ENCODE data around the gene PTPRF.

PTPRF gene

GRCh38 chr1:43531107-43531905, 623 bp downstream of the PTPRF start:
- DNase-seq (ENCODE audit: insufficient read length) (no peak), FAIRE-seq (no peak)
- no peak for TF ChIP-seq TAF1 (IDR thresholded peaks at IDR 0.05; ENCODE audit: borderline replicate concordance, low read depth, low read length)
- no peak for TF ChIP-seq POLR2A (IDR thresholded peaks at IDR 0.05; ENCODE audit: low read depth, low read length)
- TF ChIP-seq POLR2AphosphoS5 (IDR thresholded peaks at IDR 0.05; ENCODE audit: low read depth, low read length): no peak

GRCh38 chr1:43531906-43532584, 1.4 kb downstream of the PTPRF start:
- no peak for FAIRE-seq
- DNase-seq (ENCODE audit: insufficient read length): no peak
- TF ChIP-seq POLR2AphosphoS5 (IDR thresholded peaks at IDR 0.05; ENCODE audit: low read depth, low read length) (no peak), TAF1 (IDR thresholded peaks at IDR 0.05; ENCODE audit: borderline replicate concordance, low read depth, low read length) (no peak), POLR2A (IDR thresholded peaks at IDR 0.05; ENCODE audit: low read depth, low read length) (no peak)

DNA sequence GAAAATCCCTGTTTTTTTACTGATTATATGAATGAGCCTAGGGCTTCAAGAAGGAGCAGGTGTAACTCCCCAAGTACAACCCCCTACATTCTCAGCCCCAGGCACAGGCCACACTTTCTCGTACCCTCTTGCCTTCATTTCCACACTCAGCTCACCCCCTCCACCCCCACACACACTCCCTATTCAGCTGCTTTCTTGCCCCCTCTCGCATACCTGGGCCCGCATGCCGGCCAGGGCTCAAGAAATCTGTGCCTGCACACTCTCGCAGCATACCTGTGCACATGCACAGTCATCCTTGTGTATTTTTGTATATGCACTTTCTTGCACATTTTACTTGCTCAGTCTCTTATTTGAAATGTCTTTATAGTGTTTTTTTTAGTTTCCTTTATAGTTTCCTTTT, 2.0 kb downstream of the PTPRF start:
- FAIRE-seq (no peak), DNase-seq (ENCODE audit: insufficient read length) (no peak)
- TF ChIP-seq POLR2A (IDR thresholded peaks at IDR 0.05; ENCODE audit: low read depth, low read length): no peak
- TF ChIP-seq POLR2AphosphoS5 (IDR thresholded peaks at IDR 0.05; ENCODE audit: low read depth, low read length): no peak
- no peak for TF ChIP-seq TAF1 (IDR thresholded peaks at IDR 0.05; ENCODE audit: borderline replicate concordance, low read depth, low read length)

GRCh38 chr1:43533584-43533983, 2.9 kb downstream of the PTPRF start:
- no peak for TF ChIP-seq TAF1 (IDR thresholded peaks at IDR 0.05; ENCODE audit: borderline replicate concordance, low read depth, low read length)
- no peak for TF ChIP-seq POLR2A (IDR thresholded peaks at IDR 0.05; ENCODE audit: low read depth, low read length)
- no peak for TF ChIP-seq POLR2AphosphoS5 (IDR thresholded peaks at IDR 0.05; ENCODE audit: low read depth, low read length)
- no peak for FAIRE-seq
- DNase-seq (ENCODE audit: insufficient read length): no peak

DNA sequence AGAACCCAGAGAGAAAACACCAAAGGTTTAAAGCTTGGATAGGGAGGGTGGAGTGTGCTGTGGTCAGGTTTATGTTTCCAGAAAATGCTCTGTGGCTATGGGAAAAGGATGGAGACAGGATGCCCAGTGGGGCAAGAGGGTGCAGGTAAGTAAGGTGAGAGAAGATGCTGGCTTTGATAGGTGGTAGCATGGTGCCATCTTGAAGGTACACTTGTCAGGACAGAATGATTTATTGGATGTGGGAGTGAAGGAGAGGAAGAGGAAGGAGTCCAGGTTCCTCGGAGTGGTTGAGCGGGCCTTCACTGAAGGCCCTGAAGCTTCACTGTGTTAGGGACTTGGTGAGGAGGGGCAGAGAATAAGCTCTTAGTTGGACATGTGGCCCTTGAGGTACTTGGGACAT, 3.6 kb downstream of the PTPRF start:
- TF ChIP-seq POLR2A (IDR thresholded peaks at IDR 0.05; ENCODE audit: low read depth, low read length) (no peak), TAF1 (IDR thresholded peaks at IDR 0.05; ENCODE audit: borderline replicate concordance, low read depth, low read length) (no peak), POLR2AphosphoS5 (IDR thresholded peaks at IDR 0.05; ENCODE audit: low read depth, low read length) (no peak)
- FAIRE-seq (no peak), DNase-seq (ENCODE audit: insufficient read length) (no peak)

DNA sequence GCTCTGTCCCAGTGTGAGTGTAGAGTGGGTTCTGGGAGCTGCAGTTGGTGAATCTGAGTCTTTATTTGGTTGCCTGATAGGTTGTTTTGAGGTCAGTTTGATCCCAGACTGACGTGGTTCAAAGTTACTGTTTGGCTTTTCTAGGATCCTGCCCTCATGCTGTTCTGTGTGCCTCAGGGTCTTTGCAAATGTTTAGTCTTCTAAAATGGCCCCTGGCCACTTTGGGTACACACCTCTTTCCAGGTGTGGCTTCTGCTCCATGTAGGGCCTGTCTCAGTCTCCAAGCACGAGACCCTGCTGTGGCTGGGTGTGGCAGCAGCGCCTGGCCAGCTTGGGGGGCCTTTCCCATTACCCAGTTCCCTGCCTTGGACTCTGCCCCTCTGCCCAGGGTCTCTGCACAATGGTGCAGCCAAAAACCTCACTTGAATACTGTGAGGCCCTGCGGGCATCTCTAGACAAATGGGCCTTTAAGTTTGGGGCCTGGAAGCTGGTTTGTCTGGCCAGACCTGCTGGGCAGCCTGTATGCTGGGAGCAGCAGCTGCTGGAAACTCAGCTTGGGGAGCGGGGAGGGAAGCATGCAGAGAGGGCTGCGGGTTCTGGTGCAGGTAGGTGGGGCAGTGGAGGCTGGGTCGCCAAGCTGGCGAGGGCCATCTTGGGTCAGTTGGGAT, 5.6 kb downstream of the PTPRF start:
- no peak for FAIRE-seq
- no peak for DNase-seq (ENCODE audit: insufficient read length)
- TF ChIP-seq POLR2AphosphoS5 (IDR thresholded peaks at IDR 0.05; ENCODE audit: low read depth, low read length) (no peak), TAF1 (IDR thresholded peaks at IDR 0.05; ENCODE audit: borderline replicate concordance, low read depth, low read length) (no peak), POLR2A (IDR thresholded peaks at IDR 0.05; ENCODE audit: low read depth, low read length) (no peak)

DNA sequence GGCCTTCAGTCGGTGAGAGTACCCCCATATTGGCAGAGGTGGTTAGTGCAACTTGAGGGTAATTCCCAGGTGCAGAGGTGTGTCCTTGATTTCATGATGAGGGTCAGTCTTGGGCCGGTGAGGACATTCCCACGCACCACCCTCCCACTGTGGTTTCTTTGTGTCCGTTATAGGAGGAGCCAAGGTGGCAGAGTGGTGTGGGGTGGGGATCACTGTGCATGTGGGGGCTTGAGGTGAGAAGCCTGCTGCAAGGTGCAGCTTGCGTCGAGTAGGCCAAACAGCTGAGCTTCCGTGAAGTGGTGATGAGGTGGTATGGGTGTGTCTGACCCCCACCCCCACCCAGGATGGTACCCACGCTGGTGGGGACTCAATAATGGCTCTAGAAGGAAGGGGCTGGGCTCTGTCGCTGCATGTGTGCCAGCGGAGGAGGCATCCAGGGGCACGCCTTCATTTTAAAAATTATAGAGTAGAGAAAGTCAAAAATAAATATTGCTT, 6.2 kb downstream of the PTPRF start:
- DNase-seq (ENCODE audit: insufficient read length) (no peak), FAIRE-seq (no peak)
- TF ChIP-seq POLR2A (IDR thresholded peaks at IDR 0.05; ENCODE audit: low read depth, low read length): no peak
- no peak for TF ChIP-seq POLR2AphosphoS5 (IDR thresholded peaks at IDR 0.05; ENCODE audit: low read depth, low read length)
- no peak for TF ChIP-seq TAF1 (IDR thresholded peaks at IDR 0.05; ENCODE audit: borderline replicate concordance, low read depth, low read length)

GRCh38 chr1:43537423-43538142, 6.9 kb downstream of the PTPRF start:
- FAIRE-seq: no peak
- TF ChIP-seq TAF1 (IDR thresholded peaks at IDR 0.05; ENCODE audit: borderline replicate concordance, low read depth, low read length) (no peak), POLR2A (IDR thresholded peaks at IDR 0.05; ENCODE audit: low read depth, low read length) (no peak), POLR2AphosphoS5 (IDR thresholded peaks at IDR 0.05; ENCODE audit: low read depth, low read length) (no peak)
- no peak for DNase-seq (ENCODE audit: insufficient read length)

GRCh38 chr1:43538143-43538487, 7.4 kb downstream of the PTPRF start:
- FAIRE-seq (no peak), DNase-seq (ENCODE audit: insufficient read length) (no peak)
- TF ChIP-seq TAF1 (IDR thresholded peaks at IDR 0.05; ENCODE audit: borderline replicate concordance, low read depth, low read length) (no peak), POLR2AphosphoS5 (IDR thresholded peaks at IDR 0.05; ENCODE audit: low read depth, low read length) (no peak), POLR2A (IDR thresholded peaks at IDR 0.05; ENCODE audit: low read depth, low read length) (no peak)

DNA sequence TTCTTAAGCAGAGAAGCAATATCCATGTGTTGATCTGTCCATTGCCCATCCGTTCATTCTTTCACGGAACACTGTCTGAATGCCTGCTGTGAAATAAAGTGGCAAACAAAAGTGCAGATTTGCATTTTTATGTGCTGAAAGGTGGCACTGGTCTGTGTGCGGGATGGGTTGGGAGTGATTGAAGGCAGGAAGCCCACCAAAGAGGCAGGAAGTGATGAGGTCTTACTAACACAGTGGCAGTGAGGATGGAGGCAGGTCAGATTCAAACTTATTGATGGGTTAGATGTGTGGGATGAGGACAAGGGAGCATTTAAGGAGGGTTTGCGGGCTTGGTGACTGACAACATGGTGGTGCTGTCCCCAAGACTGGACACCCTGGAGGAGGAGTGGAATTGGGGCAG, 8.3 kb downstream of the PTPRF start:
- no peak for TF ChIP-seq POLR2AphosphoS5 (IDR thresholded peaks at IDR 0.05; ENCODE audit: low read depth, low read length)
- no peak for TF ChIP-seq TAF1 (IDR thresholded peaks at IDR 0.05; ENCODE audit: borderline replicate concordance, low read depth, low read length)
- TF ChIP-seq POLR2A (IDR thresholded peaks at IDR 0.05; ENCODE audit: low read depth, low read length): no peak
- FAIRE-seq: no peak
- no peak for DNase-seq (ENCODE audit: insufficient read length)
